Measurements from ENCODE around the gene EVI5.

The EVI5 gene

DNA sequence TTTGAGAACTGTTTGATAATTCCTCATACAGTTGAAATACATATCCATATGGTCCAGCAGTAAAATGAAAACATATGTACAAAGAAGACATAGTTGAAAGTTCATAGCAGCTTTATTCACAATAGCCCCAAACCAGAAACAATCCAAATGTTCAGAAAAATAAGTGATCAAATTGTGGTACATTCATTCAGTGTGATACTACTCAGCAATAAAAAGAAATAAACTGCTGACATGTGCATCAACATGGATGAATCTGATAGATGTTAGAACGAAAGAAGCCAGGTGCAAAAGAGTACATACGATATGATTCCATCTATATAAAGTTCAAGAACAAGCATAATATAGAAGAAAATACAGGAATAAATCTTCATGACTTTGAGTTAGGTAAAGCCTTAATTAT, 77.2 kb downstream of the EVI5 start:
- Mint-ChIP-seq H3K9me3 (no peaks in the 10 kb centered on the region), H3K4me3 (no peak overlapping the region), H3K4me1 (peaks cover 19% of the 10 kb centered on the region), H3K27me3 (ENCODE audit: low read depth) (no peaks in the 10 kb centered on the region), H3K36me3 (ENCODE audit: low read depth) (no peaks in the 10 kb centered on the region), H3K27ac (no peak overlapping the region)
- TF ChIP-seq, protein P1, sequence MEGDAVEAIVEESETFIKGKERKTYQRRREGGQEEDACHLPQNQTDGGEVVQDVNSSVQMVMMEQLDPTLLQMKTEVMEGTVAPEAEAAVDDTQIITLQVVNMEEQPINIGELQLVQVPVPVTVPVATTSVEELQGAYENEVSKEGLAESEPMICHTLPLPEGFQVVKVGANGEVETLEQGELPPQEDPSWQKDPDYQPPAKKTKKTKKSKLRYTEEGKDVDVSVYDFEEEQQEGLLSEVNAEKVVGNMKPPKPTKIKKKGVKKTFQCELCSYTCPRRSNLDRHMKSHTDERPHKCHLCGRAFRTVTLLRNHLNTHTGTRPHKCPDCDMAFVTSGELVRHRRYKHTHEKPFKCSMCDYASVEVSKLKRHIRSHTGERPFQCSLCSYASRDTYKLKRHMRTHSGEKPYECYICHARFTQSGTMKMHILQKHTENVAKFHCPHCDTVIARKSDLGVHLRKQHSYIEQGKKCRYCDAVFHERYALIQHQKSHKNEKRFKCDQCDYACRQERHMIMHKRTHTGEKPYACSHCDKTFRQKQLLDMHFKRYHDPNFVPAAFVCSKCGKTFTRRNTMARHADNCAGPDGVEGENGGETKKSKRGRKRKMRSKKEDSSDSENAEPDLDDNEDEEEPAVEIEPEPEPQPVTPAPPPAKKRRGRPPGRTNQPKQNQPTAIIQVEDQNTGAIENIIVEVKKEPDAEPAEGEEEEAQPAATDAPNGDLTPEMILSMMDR (IDR thresholded peaks at IDR 0.05; ENCODE audit: unreplicated experiment in 3 of 3), result no peak

DNA sequence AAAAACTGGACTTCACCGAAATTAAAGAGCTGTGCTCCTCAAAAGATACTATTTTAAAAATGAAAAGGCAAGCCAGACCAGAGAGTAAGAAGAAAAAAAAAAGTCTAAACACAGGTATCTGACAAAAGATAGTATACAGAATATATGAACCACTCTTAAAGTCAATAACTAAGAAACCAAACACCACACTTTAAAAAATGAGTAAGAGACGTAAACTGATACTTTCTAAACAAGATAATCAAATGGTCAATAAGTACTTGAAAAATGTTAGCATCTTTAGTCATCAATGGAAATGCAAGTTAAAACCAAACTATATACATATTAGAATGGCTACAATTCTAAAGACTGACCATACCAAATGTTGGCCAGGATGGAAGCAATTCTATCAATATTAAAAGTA, 77.6 kb downstream of the EVI5 start:
- no peaks in the 10 kb centered on the region for H3K9me3 Mint-ChIP-seq
- peaks cover 19% of the 10 kb centered on the region for H3K4me1 Mint-ChIP-seq
- no peak overlapping the region for H3K27ac Mint-ChIP-seq
- no peaks in the 10 kb centered on the region for H3K36me3 Mint-ChIP-seq (ENCODE audit: low read depth)
- H3K27me3 Mint-ChIP-seq (ENCODE audit: low read depth), result no peaks in the 10 kb centered on the region
- TF ChIP-seq, protein P1 (IDR thresholded peaks at IDR 0.05; ENCODE audit: unreplicated experiment in 3 of 3), result no peak
- no peak overlapping the region for H3K4me3 Mint-ChIP-seq

DNA sequence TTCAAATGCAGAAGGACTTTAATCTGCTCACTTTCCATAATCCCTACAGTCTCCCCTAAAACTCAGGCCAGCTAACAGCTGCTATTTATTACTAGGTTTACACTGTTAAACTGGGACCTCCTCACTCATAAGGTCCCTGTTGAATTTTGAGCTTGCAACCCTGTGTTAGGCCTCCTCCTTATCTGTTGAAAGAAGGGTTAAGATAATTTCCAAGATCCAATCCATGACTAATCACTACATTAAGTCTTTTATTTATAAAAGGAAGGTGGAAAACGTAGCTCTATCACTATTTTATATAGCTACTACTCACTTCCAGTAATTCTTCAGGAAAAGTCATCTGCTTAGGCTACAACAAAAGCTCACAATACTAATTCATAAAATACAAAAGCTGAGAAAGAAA, 79.5 kb downstream of the EVI5 start:
- Mint-ChIP-seq H3K9me3 (no peaks in the 10 kb centered on the region), H3K4me1 (peaks cover 10% of the 10 kb centered on the region), H3K27ac (peak overlapping the region; percentile 12 to 50 (median 30)), H3K4me3 (no peak overlapping the region), H3K36me3 (ENCODE audit: low read depth) (peaks cover 3% of the 10 kb centered on the region), H3K27me3 (ENCODE audit: low read depth) (no peaks in the 10 kb centered on the region)
- TF ChIP-seq, protein P1 (IDR thresholded peaks at IDR 0.05; ENCODE audit: unreplicated experiment in 3 of 3), result no peak

DNA sequence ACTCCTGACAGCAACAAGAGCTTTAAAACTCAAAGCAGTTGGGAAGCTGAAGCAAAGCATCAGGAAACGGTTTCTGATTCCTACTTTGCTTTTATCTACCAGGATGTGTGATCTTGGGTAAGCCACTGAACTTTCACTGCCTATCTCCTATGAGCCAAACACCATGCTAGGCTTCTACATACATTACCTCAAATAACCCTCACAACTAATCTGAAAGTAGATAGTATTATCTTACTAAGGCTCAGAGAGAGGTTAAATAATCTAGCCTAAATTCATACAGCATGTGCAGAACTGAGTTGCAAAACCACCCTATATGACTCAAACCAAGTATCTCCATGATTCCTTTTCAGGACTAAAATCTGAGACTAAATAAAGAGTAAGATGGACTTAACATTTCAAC, 83.8 kb downstream of the EVI5 start:
- H3K27ac Mint-ChIP-seq, result no peak overlapping the region
- H3K9me3 Mint-ChIP-seq, result no peaks in the 10 kb centered on the region
- TF ChIP-seq, protein P1 (IDR thresholded peaks at IDR 0.05; ENCODE audit: unreplicated experiment in 3 of 3), result no peak
- H3K36me3 Mint-ChIP-seq (ENCODE audit: low read depth), result peaks cover 6% of the 10 kb centered on the region
- no peak overlapping the region for H3K4me3 Mint-ChIP-seq
- peaks cover 5% of the 10 kb centered on the region for H3K4me1 Mint-ChIP-seq
- H3K27me3 Mint-ChIP-seq (ENCODE audit: low read depth), result no peaks in the 10 kb centered on the region

GRCh38 chr1:92698932-92699331, 86.0 kb downstream of the EVI5 start:
- TF ChIP-seq, protein P1 (IDR thresholded peaks at IDR 0.05; ENCODE audit: unreplicated experiment in 3 of 3), result no peak
- Mint-ChIP-seq H3K9me3 (no peaks in the 10 kb centered on the region), H3K27me3 (ENCODE audit: low read depth) (no peaks in the 10 kb centered on the region), H3K4me1 (no peaks in the 10 kb centered on the region), H3K36me3 (ENCODE audit: low read depth) (peaks cover 17% of the 10 kb centered on the region), H3K4me3 (no peak overlapping the region), H3K27ac (no peak overlapping the region)

DNA sequence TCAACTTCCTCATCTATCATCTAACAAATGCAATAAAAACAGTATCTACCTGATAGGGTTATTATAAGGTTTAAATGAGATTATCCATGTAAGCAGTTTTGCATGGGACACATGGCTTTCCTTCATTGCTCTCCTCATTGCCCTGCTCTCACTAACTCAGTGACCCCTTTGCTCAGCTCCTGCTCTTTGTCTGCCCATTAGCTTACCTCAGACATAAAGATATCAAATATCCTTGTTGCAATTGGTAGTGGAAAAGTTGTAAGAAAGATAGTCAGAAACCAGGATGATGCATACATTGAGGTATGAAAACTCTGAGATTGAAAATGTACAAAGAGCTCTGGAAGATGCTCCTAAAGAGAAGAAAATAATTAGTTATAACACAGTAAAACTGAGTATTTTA, 89.8 kb downstream of the EVI5 start:
- H3K36me3 Mint-ChIP-seq (ENCODE audit: low read depth), result peaks cover 34% of the 10 kb centered on the region
- H3K27ac Mint-ChIP-seq, result no peak overlapping the region
- no peaks in the 10 kb centered on the region for H3K27me3 Mint-ChIP-seq (ENCODE audit: low read depth)
- no peak overlapping the region for H3K4me3 Mint-ChIP-seq
- TF ChIP-seq, protein P1 (IDR thresholded peaks at IDR 0.05; ENCODE audit: unreplicated experiment in 3 of 3), result no peak
- H3K9me3 Mint-ChIP-seq, result no peaks in the 10 kb centered on the region
- no peaks in the 10 kb centered on the region for H3K4me1 Mint-ChIP-seq
